H1 (cell line): ENCODE results near the gene LRRC49. TPM values are rescaled to one million over a fixed set of nuclear protein-coding genes. Genes with fewer than 3 reads are reported as not detected.

Source experiments
- CTCF ChIA-PET: fragments of 300-600 bp; sonication (Branson Sonifier 250); formaldehyde crosslinking; loops from one replicate; lab custom pipeline; 2021; ENCODE audit not compliant: partially characterized antibody; lab: Charles Lee
- POLR2A ChIA-PET: fragments of 300-600 bp; sonication (Branson Sonifier 250); formaldehyde crosslinking; loops from one replicate; lab custom pipeline; 2021; ENCODE audit warnings: inconsistent platforms; ENCODE audit not compliant: partially characterized antibody; lab: Charles Lee
- DNase-seq, 2 experiments: peaks; one replicate each; pipeline versions ENCODE4 v3.0.0 to v3.0.0-alpha.2; 2010 to 2022; ENCODE audit warnings: low spot score in 2 of 2, low read depth in 1 of 2, mixed read lengths in 1 of 2
- FAIRE-seq: peaks from 2 replicates; lab custom pipeline; 2011; peaks lifted over from hg19 to GRCh38; lab: Jason Lieb, UNC
- H2AFZ ChIP-seq: 2 replicates; pipeline ENCODE4 v1.8.1; 2012; ENCODE audit warnings: low read length, inconsistent platforms
- H2AK5ac ChIP-seq: 2 replicates; pipeline ENCODE4 v1.6.1; 2013; ENCODE audit warnings: low read depth, low read length
- H2BK120ac ChIP-seq: replicated peaks from 2 replicates; pipeline ENCODE3; 2013; ENCODE audit warnings: low read depth, low read length, inconsistent platforms
- H2BK12ac ChIP-seq: 2 replicates; pipeline ENCODE4 v1.6.1; 2013; ENCODE audit warnings: low read depth, low read length
- H2BK15ac ChIP-seq: 2 replicates; pipeline ENCODE4 v1.6.1; 2013; ENCODE audit warnings: low read length
- H2BK20ac ChIP-seq: 2 replicates; pipeline ENCODE4 v1.6.1; 2013; ENCODE audit warnings: low read length
- H2BK5ac ChIP-seq: 2 replicates; pipeline ENCODE4 v1.6.1; 2013; ENCODE audit warnings: low read depth, low read length
- H3K14ac ChIP-seq: 2 replicates; pipeline ENCODE4 v1.6.1; 2013; ENCODE audit warnings: inconsistent platforms; ENCODE audit not compliant: insufficient read length
- H3K18ac ChIP-seq: 2 replicates; pipeline ENCODE4 v1.6.1; 2013; ENCODE audit warnings: low read length; ENCODE audit errors: extremely low read depth
- H3K23ac ChIP-seq: 2 replicates; pipeline ENCODE4 v1.6.1; 2013; ENCODE audit warnings: inconsistent platforms; ENCODE audit not compliant: insufficient read length
- H3K23me2 ChIP-seq: 2 replicates; pipeline ENCODE4 v1.6.1; 2013; ENCODE audit warnings: low read depth, low read length
- H3K27ac ChIP-seq: 2 replicates; pipeline ENCODE4 v1.6.1; 2011; ENCODE audit warnings: low read depth, low read length, inconsistent platforms
- H3K27me3 ChIP-seq, 4 experiments: replicated peaks in 1 of 4; 1 replicate in 1 of 4; 2 replicates in 3 of 4; pipeline versions ENCODE4 v1.6.1 to v1.8.1; 2011 to 2013; ENCODE audit warnings: low read length in 3 of 4, mild to moderate bottlenecking in 3 of 4, inconsistent platforms in 2 of 4, mixed read lengths in 2 of 4, moderate library complexity in 1 of 4; ENCODE audit not compliant: control insufficient read depth in 3 of 4, insufficient read depth in 3 of 4; ENCODE audit errors: extremely low read depth in 1 of 4
- H3K36me3 ChIP-seq, 4 experiments: 2 replicates each; pipeline versions ENCODE4 v1.6.1 to v1.8.1; 2011 to 2013; ENCODE audit warnings: mild to moderate bottlenecking in 4 of 4, low read length in 3 of 4, moderate library complexity in 2 of 4, control low read depth in 1 of 4, inconsistent platforms in 1 of 4; ENCODE audit not compliant: insufficient read depth in 4 of 4, control insufficient read depth in 2 of 4
- H3K4ac ChIP-seq: replicated peaks from 2 replicates; pipeline ENCODE3; 2013; ENCODE audit warnings: low read length, low read depth, mixed read lengths, inconsistent platforms; ENCODE audit not compliant: insufficient read length
- H3K4me1 ChIP-seq, 4 experiments: replicated peaks in 1 of 4; 1 replicate in 1 of 4; 2 replicates in 3 of 4; pipeline versions ENCODE4 v1.6.1 to v1.8.1; 2011 to 2013; ENCODE audit warnings: low read length in 3 of 4, inconsistent platforms in 2 of 4, mixed read lengths in 1 of 4; ENCODE audit not compliant: insufficient read depth in 4 of 4, control insufficient read depth in 3 of 4
- H3K4me2 ChIP-seq, 2 experiments: 2 replicates each; pipeline versions ENCODE4 v1.6.1 to v1.8.1; 2011 to 2013; ENCODE audit warnings: low read depth in 2 of 2, low read length in 2 of 2, control low read depth in 1 of 2, inconsistent platforms in 1 of 2, mild to moderate bottlenecking in 1 of 2; ENCODE audit not compliant: insufficient read depth in 1 of 2
- H3K4me3 ChIP-seq, 4 experiments: fragments of 200-600, 300-600 bp in 1 of 4; sonication (generic), shearing (Covaris generic), sonication (Bioruptor Twin) in 1 of 4; 2 replicates each; pipeline versions ENCODE4 v1.5.1 to v1.8.1; 2011 to 2016; ENCODE audit warnings: low read length in 4 of 4, low read depth in 3 of 4, control low read depth in 2 of 4, inconsistent platforms in 2 of 4, mild to moderate bottlenecking in 2 of 4, mixed read lengths in 1 of 4, moderate library complexity in 1 of 4; ENCODE audit not compliant: insufficient read depth in 2 of 4; ENCODE audit errors: extremely low read depth in 1 of 4
- H3K56ac ChIP-seq: replicated peaks from 2 replicates; pipeline ENCODE3; 2013; ENCODE audit warnings: low read depth, mild to moderate bottlenecking, mixed read lengths, low read length, inconsistent platforms; ENCODE audit not compliant: insufficient read length
- H3K79me1 ChIP-seq: 2 replicates; pipeline ENCODE4 v1.6.1; 2013; ENCODE audit warnings: low read depth, low read length, control low read depth
- H3K79me2 ChIP-seq, 2 experiments: 2 replicates each; pipeline versions ENCODE4 v1.6.1 to v1.8.1; 2012 to 2013; ENCODE audit warnings: low read length in 2 of 2, mild to moderate bottlenecking in 2 of 2, inconsistent platforms in 1 of 2; ENCODE audit not compliant: insufficient read depth in 2 of 2, control insufficient read depth in 1 of 2
- H3K9ac ChIP-seq, 4 experiments: replicated peaks in 1 of 4; 1 replicate in 1 of 4; 2 replicates in 3 of 4; pipeline versions ENCODE4 v1.6.1 to v1.8.1; 2011 to 2013; ENCODE audit warnings: low read depth in 3 of 4, low read length in 3 of 4, control low read depth in 2 of 4, mild to moderate bottlenecking in 2 of 4, moderate library complexity in 2 of 4, inconsistent platforms in 1 of 4; ENCODE audit errors: extremely low read depth in 1 of 4
- H3K9me3 ChIP-seq, 2 experiments: 2 replicates each; pipeline versions ENCODE4 v1.6.1 to v1.8.1; 2012 to 2013; ENCODE audit warnings: mild to moderate bottlenecking in 2 of 2, moderate library complexity in 2 of 2, control low read depth in 1 of 2, inconsistent platforms in 1 of 2, low read depth in 1 of 2, low read length in 1 of 2, mixed read lengths in 1 of 2; ENCODE audit not compliant: insufficient read depth in 2 of 2
- H4K20me1 ChIP-seq, 2 experiments: replicated peaks in 1 of 2; 2 replicates each; pipeline versions ENCODE3 to v1.8.1; 2011 to 2013; ENCODE audit warnings: inconsistent platforms in 2 of 2, low read length in 2 of 2, mild to moderate bottlenecking in 1 of 2; ENCODE audit not compliant: insufficient read depth in 2 of 2, control insufficient read depth in 1 of 2
- H4K5ac ChIP-seq: 2 replicates; pipeline ENCODE4 v1.6.1; 2013; ENCODE audit warnings: low read length, low read depth, mixed read lengths, inconsistent platforms; ENCODE audit not compliant: insufficient read length
- H4K8ac ChIP-seq: 2 replicates; pipeline ENCODE4 v1.8.0; 2013; ENCODE audit warnings: mild to moderate bottlenecking, moderate library complexity, low read length, inconsistent platforms; ENCODE audit not compliant: insufficient read depth; ENCODE audit errors: extremely low read depth
- H4K91ac ChIP-seq: replicated peaks from 2 replicates; pipeline ENCODE3; 2013; ENCODE audit warnings: low read length, mixed read lengths, inconsistent platforms; ENCODE audit not compliant: insufficient read length
- EZH2 ChIP-seq: fragments of 200-600 bp; sonication (generic); IDR thresholded peaks from 2 replicates; pipeline ENCODE4 v1.7.1; 2012; ENCODE audit warnings: low read depth, mild to moderate bottlenecking, moderate library complexity, low read length, inconsistent platforms; ENCODE audit not compliant: severe bottlenecking
- GABPA ChIP-seq: IDR thresholded peaks from 2 replicates; pipeline ENCODE4 v1.6.1; 2011; ENCODE audit warnings: mild to moderate bottlenecking, low read length, moderate library complexity, borderline replicate concordance; ENCODE audit not compliant: insufficient read depth
- HDAC2 ChIP-seq, 2 experiments: fragments of 300-600 bp in 1 of 2; sonication (generic) in 1 of 2; IDR thresholded peaks; 2 replicates each; pipeline ENCODE4 v1.6.1; 2011 to 2012; ENCODE audit warnings: low read depth in 2 of 2, low read length in 2 of 2, mild to moderate bottlenecking in 2 of 2, moderate library complexity in 2 of 2, borderline replicate concordance in 1 of 2, inconsistent platforms in 1 of 2
- JUN ChIP-seq: IDR thresholded peaks from 2 replicates; pipeline ENCODE4 v1.6.1; 2011; ENCODE audit warnings: low read depth, mild to moderate bottlenecking, improper control_type of control experiment, low read length
- KDM4A ChIP-seq: IDR thresholded peaks from one replicate; pipeline ENCODE4 v1.7.1; 2012; ENCODE audit warnings: low read depth, mild to moderate bottlenecking, moderate library complexity, low read length, inconsistent platforms; ENCODE audit not compliant: severe bottlenecking
- KDM5A ChIP-seq: fragments of 200-600 bp; IDR thresholded peaks from 2 replicates; pipeline ENCODE4 v1.7.1; 2012; ENCODE audit warnings: mild to moderate bottlenecking, low read length, inconsistent platforms, mixed read lengths
- POLR2AphosphoS5 ChIP-seq: IDR thresholded peaks from 2 replicates; pipeline ENCODE4 v1.6.1; 2011; ENCODE audit warnings: low read depth, low read length
- POU5F1 ChIP-seq: IDR thresholded peaks from 2 replicates; pipeline ENCODE4 v1.6.1; 2011; ENCODE audit warnings: low read depth, mild to moderate bottlenecking, low read length, moderate library complexity
- SP2 ChIP-seq: IDR thresholded peaks from 2 replicates; pipeline ENCODE4 v1.6.1; 2012; ENCODE audit warnings: mild to moderate bottlenecking, low read length, inconsistent platforms
- TAF7 ChIP-seq: optimal IDR thresholded peaks from 2 replicates; pipeline ENCODE3; 2011; ENCODE audit warnings: low read depth, mild to moderate bottlenecking, inconsistent platforms, low read length, moderate library complexity, borderline replicate concordance
- WGBS, 2 experiments: shearing (Covaris generic) in 1 of 2; methylation state at CpG; one replicate each; pipeline versions ENCODE4 v1.1.6 to v1.1.7; 2013 to 2015; ENCODE audit warnings: low lambda C conversion rate in 2 of 2, mixed read lengths in 2 of 2, inconsistent platforms in 1 of 2, low coverage in 1 of 2, missing lambda C conversion rate in 1 of 2; ENCODE audit not compliant: insufficient replicate concordance in 2 of 2, insufficient coverage in 1 of 2, insufficient read length in 1 of 2; ENCODE audit errors: extremely low coverage in 1 of 2, missing lambda C conversion rate in 1 of 2; 5-methylcytosine and 5-hydroxymethylcytosine counted together
- polyA plus RNA-seq, 7 experiments: library from polyadenylated mRNA; depleted of rRNA in 3 of 7; stranded (reverse) in 5 of 7; unstranded in 2 of 7; fragments of >200 nt in 5 of 7; fragments of 200-250 nt in 2 of 7; gene quantifications; 1 replicate in 5 of 7; 2 replicates in 1 of 7; 4 replicates in 1 of 7; pipeline versions ENCODE4 v1.2.1 to v1.2.3, GENCODE V29; 2011 to 2013; ENCODE audit warnings: missing spikeins in 2 of 7, mixed read lengths in 2 of 7
- total RNA-seq: library from RNA; stranded (reverse); fragmentation: NEBNext Ultra II Directional; extraction: Animal tissue kit (Norgen Biotek cat#: 25700); gene quantifications from 2 replicates; pipeline ENCODE4 v1.2.1, GENCODE V29; 2021
- TF ChIP-seq, protein P1 (sequence below): IDR thresholded peaks from 2 replicates; pipeline ENCODE4 v1.6.1; 2012; ENCODE audit warnings: low read length, inconsistent platforms

LRRC49 gene
- total and polyA plus RNA-seq, 2 of the 8 experiments (the other 6 are each of a cell fraction or from before 2014, with no cell fraction given) = 5.0 to 10.4 TPM

DNA sequence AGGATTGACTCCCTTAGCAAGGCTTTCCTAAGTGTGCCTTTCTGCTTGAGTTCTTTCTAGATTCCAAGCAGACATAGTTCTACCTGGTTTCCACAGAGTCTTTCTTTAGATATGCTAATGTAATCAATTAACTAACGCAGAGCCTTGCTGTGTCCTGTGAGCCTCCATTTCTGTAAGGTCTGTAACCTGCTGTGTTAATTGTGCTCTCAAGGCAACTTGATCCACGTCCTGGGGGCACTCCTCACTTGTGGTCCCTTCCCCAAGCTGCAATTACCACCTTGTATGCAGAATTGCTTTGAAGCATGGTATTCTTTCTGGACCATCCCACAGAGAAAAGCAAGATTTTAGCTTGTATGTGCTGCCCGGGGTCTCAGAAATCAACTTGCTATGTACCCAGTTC, 193.2 kb downstream of the LRRC49 start:
- CTCF ChIA-PET = interaction anchor here (1.1 to 1.8 kb wide), 3 partner anchors 9 to 29 kb away, joined by 3 to 5 read pairs (median 5); partner anchors contain the start of gene THSD4
- Histone ChIP-seq H3K9ac (no peak overlapping the region), H4K91ac (no peak overlapping the region), H2BK120ac (no peak overlapping the region), H3K23me2 (no peaks in the 10 kb centered on the region), H2BK15ac (no peak overlapping the region), H3K56ac (no peak overlapping the region), H3K9me3 (no peaks in the 10 kb centered on the region), H3K18ac (no peak overlapping the region), H3K79me2 (no peaks in the 10 kb centered on the region), H4K20me1 (peaks cover 0 to 2% of the 10 kb centered on the region in 2 experiments), H3K14ac (no peak overlapping the region), H3K27ac (no peak overlapping the region), H4K5ac (no peak overlapping the region), H3K79me1 (no peaks in the 10 kb centered on the region; the same call in 1 of the 2 replicates), H2AFZ (no peak overlapping the region), H3K23ac (no peak overlapping the region), H4K8ac (no peak overlapping the region), H3K4me1 (peaks cover 5 to 15% (median 7%) of the 10 kb centered on the region in 4 experiments; a peak in 4 of 7 replicates), H3K4ac (no peak overlapping the region), H2BK12ac (no peak overlapping the region), H3K4me3 (peak overlapping the region in 1 of 4 experiments; percentile 5; a peak in 3 of 8 replicates), H3K4me2 (peak overlapping the region; percentile 0 to 60; a peak in 3 of 4 replicates), H2BK20ac (no peak overlapping the region), H2BK5ac (no peak overlapping the region), H2AK5ac (no peak overlapping the region), H3K36me3 (no peaks in the 10 kb centered on the region), H3K27me3 (peaks cover 0 to 41% (median 26%) of the 10 kb centered on the region in 4 experiments; a peak in 6 of 7 replicates)
- DNase-seq (peak; percentile 29 to 54), FAIRE-seq (peak; percentile 99)
- POLR2A ChIA-PET = interaction anchor here (1.0 to 1.1 kb wide), 2 partner anchors 24 to 28 kb away, joined by 3 to 4 read pairs; no protein-coding TSS in a partner anchor
- 21% methylated on average over 3 of the region's 3 CpGs; no CpG with 5 or more reads in 1 of the 2 experiments for WGBS, 2 experiments
- peak; percentile 80 for TF ChIP-seq POLR2AphosphoS5
- peak; percentile 90; the same call in 1 of the 2 replicates for TF ChIP-seq POU5F1
- no peak for TF ChIP-seq TAF7
- no peak for TF ChIP-seq EZH2
- TF ChIP-seq, protein P1, sequence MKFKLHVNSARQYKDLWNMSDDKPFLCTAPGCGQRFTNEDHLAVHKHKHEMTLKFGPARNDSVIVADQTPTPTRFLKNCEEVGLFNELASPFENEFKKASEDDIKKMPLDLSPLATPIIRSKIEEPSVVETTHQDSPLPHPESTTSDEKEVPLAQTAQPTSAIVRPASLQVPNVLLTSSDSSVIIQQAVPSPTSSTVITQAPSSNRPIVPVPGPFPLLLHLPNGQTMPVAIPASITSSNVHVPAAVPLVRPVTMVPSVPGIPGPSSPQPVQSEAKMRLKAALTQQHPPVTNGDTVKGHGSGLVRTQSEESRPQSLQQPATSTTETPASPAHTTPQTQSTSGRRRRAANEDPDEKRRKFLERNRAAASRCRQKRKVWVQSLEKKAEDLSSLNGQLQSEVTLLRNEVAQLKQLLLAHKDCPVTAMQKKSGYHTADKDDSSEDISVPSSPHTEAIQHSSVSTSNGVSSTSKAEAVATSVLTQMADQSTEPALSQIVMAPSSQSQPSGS = peak; percentile 61; the same call in 1 of the 2 replicates
- no peak for TF ChIP-seq JUN
- TF ChIP-seq GABPA = no peak
- no peak for TF ChIP-seq KDM4A
- no peak for TF ChIP-seq SP2
- TF ChIP-seq KDM5A = no peak
- TF ChIP-seq HDAC2 (IDR thresholded peaks at IDR 0.05; ENCODE audit: borderline replicate concordance in 1 of 2, low read depth in 2 of 2, low read length in 2 of 2) = peak in 1 of 2 experiments; percentile 81; a peak in 1 of 4 replicates
